DMS79 treated with DMSO at 0.1 percent for 48 hours (cell line): ENCODE measurements around the gene NXNL1.
A peak's percentile ranks its signal among the peaks of the same experiment; 100 is the strongest.

Experiments
- DNase-seq: peaks from one replicate; lab custom pipeline; 2025; lab: John Stamatoyannopoulos, UW

The NXNL1 gene

GRCh38 chr19:17419621-17420474, 40.9 kb downstream of the NXNL1 start, which contains the start of gene MVB12A:
TSS of gene MVB12A (plus strand) at chr19:17420047. CDS start at chr19:17420136, 89 bp downstream.
- DNase-seq = peak; percentile 97

GRCh38 chr19:17419154-17419620, 41.5 kb downstream of the NXNL1 start:
- no peak for DNase-seq

- no peak for DNase-seq
Measured at GRCh38 chr19:17418710-17419109, 42.0 kb downstream of the NXNL1 start.

GRCh38 chr19:17415121-17415520, 45.6 kb downstream of the NXNL1 start:
- DNase-seq = no peak

- DNase-seq = no peak
Measured at GRCh38 chr19:17414097-17414496, 46.6 kb downstream of the NXNL1 start.

- DNase-seq = no peak
Measured at GRCh38 chr19:17411801-17412200, 48.9 kb downstream of the NXNL1 start.

GRCh38 chr19:17409990-17410389, 50.7 kb downstream of the NXNL1 start:
- DNase-seq = no peak

- no peak for DNase-seq
Measured at GRCh38 chr19:17406887-17407196, 53.9 kb downstream of the NXNL1 start.

GRCh38 chr19:17406046-17406886, 54.5 kb downstream of the NXNL1 start:
- no peak for DNase-seq
